ENCODE results near the gene TMCC2. TPM values are rescaled to one million over a fixed set of nuclear protein-coding genes. Genes with fewer than 3 reads are reported as not detected.

Gene TMCC2
- total RNA-seq, 1 donor from 2014 or later, result 10.6 TPM

- Histone ChIP-seq H3K36me3 (ENCODE audit: insufficient read depth, low read length) (no peaks in the 10 kb centered on the region), H3K79me2 (ENCODE audit: insufficient read depth, low read length) (no peaks in the 10 kb centered on the region), H3K27me3 (ENCODE audit: insufficient read depth, low read length) (no peaks in the 10 kb centered on the region), H3K27ac (ENCODE audit: low read depth, low read length) (no peak overlapping the region), H3K4me1 (ENCODE audit: insufficient read depth, low read length) (no peaks in the 10 kb centered on the region), H3K4me3 (ENCODE audit: insufficient read depth, low read depth, low read length) (no peak overlapping the region), H4K20me1 (ENCODE audit: insufficient read depth, low read length) (no peaks in the 10 kb centered on the region), H3K9ac (ENCODE audit: low read length) (no peak overlapping the region), H3K4me2 (ENCODE audit: low read length) (no peak overlapping the region), H2AFZ (ENCODE audit: low read depth, low read length) (no peak overlapping the region), H3K9me3 (ENCODE audit: insufficient read depth, low read depth, low read length) (no peaks in the 10 kb centered on the region)
- FAIRE-seq, result no peak
- Mint-ChIP-seq H3K9me3 (ENCODE audit: unreplicated experiment) (no peaks in the 10 kb centered on the region), H3K36me3 (ENCODE audit: low read depth, unreplicated experiment) (peaks cover 9% of the 10 kb centered on the region), H3K4me1 (ENCODE audit: low read depth, unreplicated experiment) (no peaks in the 10 kb centered on the region), H3K27me3 (ENCODE audit: low read depth, unreplicated experiment) (peaks cover 5% of the 10 kb centered on the region), H3K4me3 (ENCODE audit: unreplicated experiment) (no peak overlapping the region), H3K27ac (ENCODE audit: unreplicated experiment) (no peak overlapping the region)
- TF ChIP-seq CTCF (IDR thresholded peaks at IDR 0.05; ENCODE audit: insufficient read depth, low read depth, low read length), result no peak
- TF ChIP-seq EZH2 (IDR thresholded peaks at IDR 0.05; ENCODE audit: insufficient read depth, low read length), result no peak
- DNase-seq (ENCODE audit: low read depth), result no peak
Observed at GRCh38 chr1:205240569-205240968, 12.8 kb downstream of the TMCC2 start.

- Mint-ChIP-seq H3K9me3 (ENCODE audit: unreplicated experiment) (no peaks in the 10 kb centered on the region), H3K4me3 (ENCODE audit: unreplicated experiment) (no peak overlapping the region), H3K36me3 (ENCODE audit: low read depth, unreplicated experiment) (peaks cover 11% of the 10 kb centered on the region), H3K4me1 (ENCODE audit: low read depth, unreplicated experiment) (no peaks in the 10 kb centered on the region), H3K27me3 (ENCODE audit: low read depth, unreplicated experiment) (peaks cover 5% of the 10 kb centered on the region), H3K27ac (ENCODE audit: unreplicated experiment) (no peak overlapping the region)
- TF ChIP-seq EZH2 (IDR thresholded peaks at IDR 0.05; ENCODE audit: insufficient read depth, low read length) (no peak), CTCF (IDR thresholded peaks at IDR 0.05; ENCODE audit: insufficient read depth, low read depth, low read length) (no peak)
- Histone ChIP-seq H3K36me3 (ENCODE audit: insufficient read depth, low read length) (no peaks in the 10 kb centered on the region), H2AFZ (ENCODE audit: low read depth, low read length) (no peak overlapping the region), H3K4me3 (ENCODE audit: insufficient read depth, low read depth, low read length) (no peak overlapping the region), H4K20me1 (ENCODE audit: insufficient read depth, low read length) (no peaks in the 10 kb centered on the region), H3K4me1 (ENCODE audit: insufficient read depth, low read length) (no peaks in the 10 kb centered on the region), H3K9ac (ENCODE audit: low read length) (no peak overlapping the region), H3K4me2 (ENCODE audit: low read length) (no peak overlapping the region), H3K9me3 (ENCODE audit: insufficient read depth, low read depth, low read length) (no peaks in the 10 kb centered on the region), H3K79me2 (ENCODE audit: insufficient read depth, low read length) (no peaks in the 10 kb centered on the region), H3K27ac (ENCODE audit: low read depth, low read length) (no peak overlapping the region), H3K27me3 (ENCODE audit: insufficient read depth, low read length) (no peaks in the 10 kb centered on the region)
- FAIRE-seq (no peak), DNase-seq (ENCODE audit: low read depth) (no peak)
Observed at GRCh38 chr1:205241366-205242030, 13.8 kb downstream of the TMCC2 start.

All from astrocyte (in vitro differentiated cells and primary cell).